Transverse colon (tissue), 3 donors: ENCODE data around the gene GOLGA6A.

Source experiments
- EP300 ChIP-seq: sonication (generic); formaldehyde crosslinking; IDR thresholded peaks from one replicate; pipeline ENCODE4 v1.6.1; 2017; ENCODE audit warnings: antibody characterized with exemption, low read depth
- TF ChIP-seq, protein P1 (sequence below), 5 experiments: fragments of 200-600 bp in 3 of 5; fragments of 450-650 bp in 2 of 5; sonication (generic) in 3 of 5; IDR thresholded peaks; 1 replicate in 2 of 5; 2 replicates in 3 of 5; pipeline ENCODE4 v1.5.1; 2016 to 2017; ENCODE audit warnings: antibody characterized with exemption in 5 of 5, inconsistent platforms in 3 of 5, mild to moderate bottlenecking in 2 of 5, moderate library complexity in 1 of 5

DNA sequence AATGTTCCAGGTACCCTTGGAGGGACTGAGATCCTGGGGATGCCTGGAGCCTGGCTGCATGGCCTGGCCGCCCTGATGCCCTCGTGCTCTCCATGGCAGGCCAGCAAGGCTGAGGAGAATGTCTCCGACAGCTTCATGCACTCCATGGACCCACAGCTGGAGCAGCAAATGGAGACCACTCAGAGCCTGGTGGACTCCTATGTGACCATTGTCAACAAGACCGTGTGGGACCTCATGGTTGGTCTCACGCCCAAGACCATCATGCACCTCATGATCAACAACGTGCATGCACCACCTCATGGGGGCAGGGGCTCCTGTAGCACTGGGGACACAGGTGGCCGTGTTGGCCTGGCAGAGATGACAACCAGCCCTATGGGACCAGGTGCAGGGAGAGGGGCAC lies 19.7 kb downstream of the GOLGA6A start:
- no peak for TF ChIP-seq EP300
- TF ChIP-seq, protein P1, sequence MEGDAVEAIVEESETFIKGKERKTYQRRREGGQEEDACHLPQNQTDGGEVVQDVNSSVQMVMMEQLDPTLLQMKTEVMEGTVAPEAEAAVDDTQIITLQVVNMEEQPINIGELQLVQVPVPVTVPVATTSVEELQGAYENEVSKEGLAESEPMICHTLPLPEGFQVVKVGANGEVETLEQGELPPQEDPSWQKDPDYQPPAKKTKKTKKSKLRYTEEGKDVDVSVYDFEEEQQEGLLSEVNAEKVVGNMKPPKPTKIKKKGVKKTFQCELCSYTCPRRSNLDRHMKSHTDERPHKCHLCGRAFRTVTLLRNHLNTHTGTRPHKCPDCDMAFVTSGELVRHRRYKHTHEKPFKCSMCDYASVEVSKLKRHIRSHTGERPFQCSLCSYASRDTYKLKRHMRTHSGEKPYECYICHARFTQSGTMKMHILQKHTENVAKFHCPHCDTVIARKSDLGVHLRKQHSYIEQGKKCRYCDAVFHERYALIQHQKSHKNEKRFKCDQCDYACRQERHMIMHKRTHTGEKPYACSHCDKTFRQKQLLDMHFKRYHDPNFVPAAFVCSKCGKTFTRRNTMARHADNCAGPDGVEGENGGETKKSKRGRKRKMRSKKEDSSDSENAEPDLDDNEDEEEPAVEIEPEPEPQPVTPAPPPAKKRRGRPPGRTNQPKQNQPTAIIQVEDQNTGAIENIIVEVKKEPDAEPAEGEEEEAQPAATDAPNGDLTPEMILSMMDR (IDR thresholded peaks at IDR 0.05) = no peak
